Spleen (tissue), 7 donors: ENCODE results near the gene CRTC2.

Source experiments
- POLR2A ChIP-seq, 3 donors: fragments of 450-650 bp; IDR thresholded peaks; one replicate each; pipeline ENCODE4 v1.5.1; 2017; ENCODE audit warnings: antibody characterized with exemption in 3 of 3, mild to moderate bottlenecking in 1 of 3
- TF ChIP-seq, protein P1 (sequence below), 11 experiments: fragments of 200-600 bp in 7 of 11; fragments of 450-650 bp in 4 of 11; sonication (generic) in 4 of 11; IDR thresholded peaks in 8 of 11; conservative IDR thresholded peaks in 3 of 11; 1 replicate in 7 of 11; 2 replicates in 4 of 11; pipeline versions ENCODE4 v1.4.0 to v1.8.0; 2016 to 2021; ENCODE audit warnings: antibody characterized with exemption in 11 of 11, inconsistent platforms in 4 of 11, mild to moderate bottlenecking in 1 of 11
- donor health status: DM: no; HTN: no; CAD: no; lungs with moderate emphysema.
- donor health status: DM: no; HTN: no; CAD: no.
- donor health status: DM: no; HTN: no; CAD: no.

DNA sequence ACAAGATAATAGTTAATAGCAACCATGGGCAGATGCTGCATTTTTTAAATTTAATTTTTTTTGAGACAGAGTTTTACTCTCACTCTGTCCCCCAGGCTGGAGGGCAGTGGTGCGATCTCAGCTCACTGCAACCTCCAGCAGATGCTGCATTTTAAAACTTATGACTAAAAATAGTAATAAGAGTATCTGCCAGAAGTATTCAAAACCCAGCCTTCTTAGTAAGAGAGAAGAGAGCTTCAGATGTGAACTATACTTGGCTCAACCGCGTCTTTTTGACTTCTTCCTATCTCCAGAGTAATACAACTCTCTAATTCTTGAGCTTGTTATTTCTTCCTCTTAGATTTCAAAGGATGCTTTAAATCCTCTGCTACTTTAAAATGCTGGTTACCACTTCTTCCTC, 36.8 kb upstream of the CRTC2 start:
- TF ChIP-seq, protein P1, sequence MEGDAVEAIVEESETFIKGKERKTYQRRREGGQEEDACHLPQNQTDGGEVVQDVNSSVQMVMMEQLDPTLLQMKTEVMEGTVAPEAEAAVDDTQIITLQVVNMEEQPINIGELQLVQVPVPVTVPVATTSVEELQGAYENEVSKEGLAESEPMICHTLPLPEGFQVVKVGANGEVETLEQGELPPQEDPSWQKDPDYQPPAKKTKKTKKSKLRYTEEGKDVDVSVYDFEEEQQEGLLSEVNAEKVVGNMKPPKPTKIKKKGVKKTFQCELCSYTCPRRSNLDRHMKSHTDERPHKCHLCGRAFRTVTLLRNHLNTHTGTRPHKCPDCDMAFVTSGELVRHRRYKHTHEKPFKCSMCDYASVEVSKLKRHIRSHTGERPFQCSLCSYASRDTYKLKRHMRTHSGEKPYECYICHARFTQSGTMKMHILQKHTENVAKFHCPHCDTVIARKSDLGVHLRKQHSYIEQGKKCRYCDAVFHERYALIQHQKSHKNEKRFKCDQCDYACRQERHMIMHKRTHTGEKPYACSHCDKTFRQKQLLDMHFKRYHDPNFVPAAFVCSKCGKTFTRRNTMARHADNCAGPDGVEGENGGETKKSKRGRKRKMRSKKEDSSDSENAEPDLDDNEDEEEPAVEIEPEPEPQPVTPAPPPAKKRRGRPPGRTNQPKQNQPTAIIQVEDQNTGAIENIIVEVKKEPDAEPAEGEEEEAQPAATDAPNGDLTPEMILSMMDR (IDR thresholded peaks at IDR 0.05 in 8 of 11, conservative IDR thresholded peaks at IDR 0.05 in 3 of 11) = no peak
- TF ChIP-seq POLR2A (IDR thresholded peaks at IDR 0.05) = no peak
